SK-N-SH treated with all-trans-retinoic acid at 6 μM for 48 hours (cell line): ENCODE data around the gene JAK1.

ENCODE experiments used
- BACH2 ChIP-seq: fragments of 250-450 bp; sonication (Bioruptor Pico); IDR thresholded peaks from 2 replicates; pipeline ENCODE4 v1.9.0; 2021; ENCODE audit warnings: mild to moderate bottlenecking, borderline replicate concordance
- CREB5 ChIP-seq: fragments of 250-450 bp; sonication (Bioruptor Pico); IDR thresholded peaks from 2 replicates; pipeline ENCODE4 v1.5.1; 2020; ENCODE audit warnings: low read depth, mild to moderate bottlenecking, moderate library complexity
- ISL1 ChIP-seq: fragments of 250-450 bp; sonication (Bioruptor Pico); IDR thresholded peaks from 2 replicates; pipeline ENCODE4 v2.1.2; 2022; ENCODE audit warnings: mild to moderate bottlenecking, moderate library complexity
- PATZ1 ChIP-seq: fragments of 250-450 bp; sonication (Bioruptor Pico); IDR thresholded peaks from 2 replicates; pipeline ENCODE4 v1.8.0; 2020; ENCODE audit warnings: mild to moderate bottlenecking, moderate library complexity, borderline replicate concordance
- POU6F1 ChIP-seq: fragments of 250-450 bp; sonication (Bioruptor Pico); IDR thresholded peaks from 2 replicates; pipeline ENCODE4 v1.8.0; 2021; ENCODE audit warnings: low read depth, mild to moderate bottlenecking, moderate library complexity, borderline replicate concordance
- ZFP30 ChIP-seq: fragments of 450-650 bp; formaldehyde crosslinking; IDR thresholded peaks from 2 replicates; pipeline ENCODE4 v1.5.0; 2022; ENCODE audit warnings: mild to moderate bottlenecking, moderate library complexity
- ZNF565 ChIP-seq: fragments of 450-650 bp; formaldehyde crosslinking; conservative IDR thresholded peaks from 2 replicates; pipeline ENCODE4 v1.5.0; 2020; ENCODE audit warnings: low read depth, mild to moderate bottlenecking, moderate library complexity

GRCh38 chr1:64877598-64877997 is 88.8 kb downstream of the JAK1 start:
- no peak for TF ChIP-seq PATZ1 (CRISPR knock-in tag)
- no peak for TF ChIP-seq CREB5 (CRISPR knock-in tag)
- TF ChIP-seq ZFP30, result no peak
- TF ChIP-seq POU6F1 (CRISPR knock-in tag), result no peak
- no peak for TF ChIP-seq BACH2 (CRISPR knock-in tag)
- no peak for TF ChIP-seq ISL1 (CRISPR knock-in tag)
- TF ChIP-seq ZNF565, result no peak
